CD4-positive, alpha-beta T cell treated with Interleukin-6 for 4 hours (primary cell): ENCODE measurements around the gene MORN1.

Experiments
- DNase-seq: peaks from one replicate; pipeline ENCODE4 v3.0.0-alpha.2; 2020; ENCODE audit warnings: mixed read lengths

Gene MORN1

DNA sequence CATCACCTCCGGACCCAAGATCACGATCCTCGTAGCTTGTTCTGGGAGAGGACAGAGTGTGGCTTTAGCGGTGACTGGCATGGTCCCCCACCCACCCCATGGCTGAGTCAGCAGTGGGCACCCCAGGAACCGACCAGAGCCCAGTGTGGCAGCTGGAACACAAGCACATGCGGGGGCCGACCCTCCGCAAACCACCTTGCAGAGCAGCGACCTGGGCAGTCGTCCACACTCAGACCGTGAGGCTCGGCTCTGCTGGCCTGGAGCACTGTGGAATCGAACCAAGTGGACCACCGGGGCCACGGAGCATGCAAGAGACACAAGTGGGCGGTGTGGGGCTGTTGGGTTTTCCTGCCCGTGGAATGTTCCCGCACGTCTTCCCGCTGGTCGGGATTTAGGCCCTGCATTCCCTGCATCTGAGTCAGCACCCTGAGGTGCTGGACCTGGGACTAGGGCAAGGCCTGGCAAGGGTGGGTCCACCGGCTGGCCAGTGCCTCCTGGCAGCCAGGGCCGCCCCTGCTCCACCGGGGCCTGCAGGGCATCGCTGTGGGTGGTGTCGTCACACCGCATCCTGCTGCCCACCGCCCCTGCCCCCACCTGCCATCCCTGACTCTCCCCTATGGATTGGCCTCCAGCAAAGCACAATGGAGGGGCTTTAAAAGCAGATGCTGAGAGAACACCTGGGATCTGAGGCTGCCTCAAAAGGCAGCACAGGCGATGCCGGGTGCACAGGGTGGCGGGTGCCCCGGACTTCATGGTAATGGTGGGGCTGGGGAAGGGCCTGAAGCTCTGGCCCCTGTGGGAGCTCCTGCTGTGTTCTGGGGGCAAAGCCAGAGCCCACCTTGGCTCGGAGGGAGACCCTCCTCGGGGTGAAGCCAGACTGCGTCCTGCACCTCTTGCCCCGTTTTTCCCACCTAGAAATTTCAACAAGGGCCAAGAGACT is 18.5 kb downstream of the MORN1 start:
- DNase-seq, result no peak

DNA sequence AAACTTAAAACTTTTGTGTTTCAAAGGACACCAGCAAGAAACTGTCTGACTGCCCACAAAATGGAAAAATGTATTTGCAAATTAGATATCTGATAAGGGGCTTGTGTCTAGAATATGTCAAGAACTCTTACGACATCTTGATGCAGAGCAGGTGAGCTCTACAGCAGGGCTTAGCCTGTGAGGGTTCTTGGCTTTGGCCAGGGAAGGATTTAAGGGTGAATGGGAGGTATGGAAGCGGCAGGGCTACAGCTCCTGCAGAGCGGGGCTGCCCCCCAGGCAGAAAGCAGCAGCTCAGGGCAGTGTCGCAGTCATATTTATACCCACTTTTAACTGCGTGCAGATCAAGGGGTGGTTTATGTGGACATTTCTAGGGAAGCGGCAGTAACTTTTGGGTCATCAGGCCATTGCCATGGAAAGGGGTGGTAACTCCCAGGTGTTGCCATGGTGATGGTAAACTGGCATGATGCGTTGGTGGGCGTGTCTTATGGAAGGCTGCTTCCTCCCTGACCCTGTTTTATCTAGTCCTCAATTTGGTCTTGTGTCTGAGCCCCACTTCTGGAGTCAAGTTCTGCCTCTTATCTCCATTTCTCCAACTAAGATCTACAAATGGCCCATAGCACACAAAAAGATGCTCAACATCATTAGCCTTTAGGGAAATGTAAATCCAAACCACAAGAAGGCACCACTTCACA is 23.2 kb downstream of the MORN1 start:
- no peak for DNase-seq

DNA sequence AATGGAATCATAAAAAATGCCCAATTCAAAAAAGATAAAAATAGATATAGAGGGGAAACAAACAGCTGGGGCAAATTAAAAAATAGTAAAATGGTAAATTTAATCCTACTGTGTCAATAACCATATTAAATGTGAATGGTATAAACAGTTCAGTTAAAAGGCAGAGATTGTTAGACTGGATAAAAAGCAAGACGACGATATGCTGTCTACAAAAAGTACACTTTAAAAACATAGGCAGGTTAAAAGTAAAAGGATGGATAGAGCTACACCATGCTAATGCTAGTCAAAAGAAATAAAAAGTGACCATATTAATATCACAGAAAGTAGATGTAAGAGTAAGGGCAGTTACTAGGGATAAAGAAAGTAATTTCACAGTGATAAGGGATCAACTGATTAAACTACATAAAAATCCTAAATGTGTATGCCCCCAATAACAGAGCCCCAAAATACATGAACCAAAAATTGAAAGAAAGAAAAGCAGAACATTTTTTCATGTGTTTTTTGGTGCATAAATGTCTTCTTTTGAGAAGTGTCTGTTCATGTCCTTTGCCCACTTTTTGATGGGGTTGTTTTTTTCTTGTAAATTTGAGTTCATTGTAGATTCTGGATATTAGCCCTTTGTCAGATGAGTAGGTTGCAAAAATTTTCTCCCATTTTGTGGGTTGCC is 27.4 kb downstream of the MORN1 start:
- no peak for DNase-seq

DNA sequence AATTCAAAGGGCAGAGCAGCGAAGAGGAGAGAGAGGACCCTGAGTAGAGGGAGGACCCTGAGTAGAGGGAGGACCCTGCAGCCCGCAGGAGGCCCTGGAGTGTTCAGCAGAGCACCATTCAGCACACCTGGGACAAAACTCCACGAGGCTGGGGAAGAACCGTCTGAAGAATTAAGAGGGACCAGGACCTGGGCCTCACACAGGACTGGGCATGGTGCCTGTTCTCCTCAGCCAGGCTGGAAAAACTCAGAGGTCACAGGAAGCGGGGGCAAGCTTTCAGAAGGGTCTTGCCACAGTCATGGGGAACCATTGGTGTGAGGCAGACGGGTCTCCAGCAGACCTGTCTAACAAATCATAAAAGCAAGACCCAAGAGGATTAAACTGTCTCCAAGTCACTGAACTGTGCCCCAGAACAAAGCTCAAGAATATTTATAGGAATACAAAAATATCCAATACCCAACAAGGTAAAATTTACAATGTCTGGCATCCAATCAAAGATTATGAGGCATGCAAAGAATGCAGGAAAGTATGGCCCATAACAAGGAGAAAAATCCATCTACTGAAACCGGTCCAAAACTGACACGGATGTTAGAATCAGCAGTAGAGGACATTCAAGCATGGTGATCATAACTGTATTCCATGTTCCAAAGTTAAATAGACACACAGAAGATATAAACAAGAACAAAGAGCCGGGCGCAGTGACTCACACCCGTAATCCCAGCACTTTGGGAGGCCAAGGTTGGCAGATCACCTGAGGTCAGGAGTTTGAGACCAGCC is 30.6 kb downstream of the MORN1 start:
- no peak for DNase-seq

DNA sequence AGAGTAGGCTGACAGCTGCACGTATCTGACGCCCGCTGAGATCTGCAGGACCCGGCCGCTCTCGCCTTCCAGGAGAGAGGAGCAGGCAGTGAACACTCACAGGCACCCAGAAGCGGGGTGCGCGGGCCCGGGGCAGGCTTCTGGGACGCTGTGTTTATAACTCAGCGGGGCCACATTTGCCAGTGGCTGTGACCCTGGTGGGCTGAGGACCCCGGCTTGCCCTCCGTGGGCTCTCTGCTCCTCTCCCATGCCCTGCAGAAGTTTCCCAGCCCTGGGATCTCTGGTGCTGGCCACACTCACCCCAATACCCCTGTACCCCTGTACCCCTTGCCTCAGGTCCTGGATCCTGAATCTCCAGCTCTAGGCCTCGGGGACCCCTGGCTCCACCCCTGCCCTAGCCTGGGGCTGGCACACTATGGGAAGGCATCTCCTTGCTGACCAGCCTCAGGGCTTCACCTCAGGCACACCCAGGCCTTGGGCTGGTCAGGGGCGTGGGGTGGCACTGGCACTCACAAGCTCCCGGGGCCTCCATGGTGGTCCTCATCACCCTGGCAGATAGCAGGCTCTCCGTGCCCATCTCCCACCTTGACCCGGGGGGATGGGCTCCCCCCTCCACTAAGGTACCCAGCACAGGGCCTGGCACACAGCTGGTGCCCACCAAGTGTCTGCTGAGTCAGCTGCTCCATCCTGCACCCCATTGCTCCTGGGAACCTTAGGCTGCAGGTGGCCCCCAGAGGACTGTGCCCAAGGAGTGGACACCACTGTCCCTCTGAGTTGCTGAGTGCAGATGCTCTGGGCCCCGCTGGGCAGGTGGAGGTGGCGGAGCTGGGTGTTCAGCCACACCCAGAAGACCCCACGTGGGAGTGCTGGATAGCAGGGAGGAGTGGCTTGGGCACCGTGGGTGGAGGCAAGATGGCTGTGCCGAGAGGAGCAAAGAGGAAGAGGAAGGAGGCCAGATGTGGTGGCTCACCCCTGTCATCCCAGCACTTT is 32.4 kb downstream of the MORN1 start:
- DNase-seq, result no peak

DNA sequence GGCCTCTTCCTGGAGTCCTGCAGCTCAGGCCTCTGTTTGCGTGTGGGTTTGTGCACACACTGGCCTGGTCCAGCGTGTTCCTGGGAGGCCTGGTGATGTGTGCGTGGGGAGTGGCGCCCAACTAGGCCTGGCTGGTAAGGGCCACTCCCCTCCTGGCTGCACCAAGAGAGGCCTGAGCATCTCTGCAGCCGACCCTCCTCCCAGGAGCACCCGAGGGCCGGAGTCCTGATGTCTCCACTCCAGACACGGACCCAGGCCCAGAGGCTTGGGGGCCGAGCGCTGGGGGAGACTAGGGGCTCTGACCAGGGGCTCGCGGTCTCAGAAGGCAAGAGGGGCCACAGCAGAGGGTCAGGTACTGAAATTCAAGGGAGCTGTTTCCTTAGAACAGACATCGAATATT is 33.3 kb downstream of the MORN1 start:
- no peak for DNase-seq

DNA sequence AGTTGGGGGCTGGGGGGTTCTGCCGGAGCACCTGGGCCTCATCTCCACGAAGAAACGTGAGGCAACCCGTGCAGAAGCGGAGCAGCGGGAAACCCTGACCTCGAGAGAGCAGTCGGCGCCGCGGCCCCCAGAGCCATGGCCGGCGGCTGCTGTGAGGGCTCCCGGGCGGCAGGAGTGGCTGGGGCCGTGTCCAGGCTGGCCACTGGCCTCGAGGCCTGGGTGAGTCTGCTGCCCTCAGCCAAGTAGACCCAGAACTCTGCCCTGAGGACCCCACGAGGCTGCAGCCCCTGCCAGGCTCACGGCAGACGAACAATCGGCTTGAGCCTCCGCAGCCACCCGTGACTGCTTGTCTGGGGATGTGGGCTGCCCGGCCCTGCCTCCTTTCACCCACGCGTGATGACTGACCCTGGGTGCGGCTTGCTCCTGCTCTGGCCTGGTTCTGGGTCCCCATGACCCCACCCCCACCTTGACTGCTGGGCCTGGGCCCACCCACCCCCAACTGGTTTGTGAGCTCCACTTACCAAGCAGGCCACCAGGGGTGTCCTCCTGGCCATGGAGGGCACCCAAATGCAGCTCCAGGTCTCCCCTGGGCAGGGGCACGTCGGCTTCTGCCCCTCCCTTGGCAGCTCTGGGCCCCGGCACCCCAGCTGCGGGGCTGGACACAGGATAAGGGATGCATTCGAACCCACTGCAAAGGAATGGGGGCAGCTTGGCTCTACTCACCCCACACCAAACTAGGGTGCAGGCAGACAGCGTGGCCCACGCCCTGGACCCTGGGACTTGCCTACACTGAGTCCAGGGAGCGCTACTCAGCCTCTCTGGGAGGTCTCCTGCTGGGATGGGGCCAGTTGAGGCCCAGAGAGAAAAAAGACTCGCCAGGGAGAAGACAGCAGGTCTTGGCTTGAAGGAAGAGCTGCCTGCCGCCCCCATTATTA is 34.2 kb downstream of the MORN1 start:
- no peak for DNase-seq

DNA sequence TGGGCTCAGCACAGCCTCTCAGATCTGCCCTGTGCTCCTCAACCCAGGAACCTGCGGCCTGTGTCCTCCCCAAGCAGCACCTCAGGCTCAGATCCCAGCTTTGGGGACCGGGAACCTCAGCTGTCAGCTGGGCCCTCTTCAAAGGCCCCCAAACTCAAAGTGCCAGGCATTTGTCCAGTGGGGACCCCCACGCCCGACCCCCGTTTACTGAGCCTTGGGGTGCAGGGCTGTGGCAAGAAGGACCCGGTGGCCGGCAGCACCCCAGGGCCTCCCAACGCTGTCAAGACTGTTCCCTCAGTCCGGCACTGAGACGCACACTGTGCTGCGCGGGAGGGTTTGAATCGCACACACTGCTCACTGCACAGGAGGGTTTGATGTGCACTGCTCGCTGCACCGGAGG is 35.0 kb downstream of the MORN1 start:
- no peak for DNase-seq

DNA sequence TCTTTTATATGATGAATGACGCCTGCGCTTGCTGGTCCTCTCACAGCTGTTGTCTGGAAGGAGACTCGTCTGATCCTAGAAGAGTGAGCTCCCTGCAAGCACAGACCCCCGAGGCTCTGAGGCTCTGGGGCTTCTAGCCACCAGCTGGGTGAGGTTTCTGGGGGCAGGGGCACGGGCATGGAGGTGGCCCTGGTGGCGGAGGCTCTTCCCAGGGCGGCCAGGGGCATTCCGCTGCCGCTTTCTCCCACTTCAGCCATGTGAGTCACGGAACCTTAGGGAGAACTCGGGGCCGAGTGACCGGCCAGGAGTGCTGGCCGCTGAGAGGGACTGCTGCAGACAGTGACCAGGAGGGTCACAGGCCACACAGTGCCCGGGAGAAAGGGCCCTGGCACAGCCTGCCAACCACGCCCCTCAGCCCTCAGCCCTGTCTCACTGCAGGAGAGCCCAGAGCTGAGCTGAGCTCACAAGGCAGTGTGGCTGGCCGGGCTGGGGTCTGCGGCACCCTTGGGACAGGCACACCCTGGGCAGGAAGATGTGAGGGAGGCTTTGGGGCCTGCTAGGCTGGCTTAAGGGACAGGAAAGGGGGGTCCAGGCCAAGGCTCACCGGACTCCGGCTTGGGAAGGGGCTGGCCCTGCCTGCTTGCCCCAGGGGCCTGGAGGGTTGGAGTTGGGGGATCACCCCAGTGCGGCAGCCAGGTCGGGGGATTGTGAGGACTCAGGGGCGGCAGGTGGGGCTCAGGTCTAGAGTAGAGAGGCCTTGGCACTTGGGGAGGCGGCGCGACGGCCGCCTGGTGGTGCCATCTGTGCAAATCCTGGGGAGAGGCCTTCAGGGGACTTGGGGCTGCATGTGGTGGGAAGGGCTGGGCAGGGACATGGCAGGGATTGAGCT is 35.7 kb downstream of the MORN1 start:
- DNase-seq, result no peak

DNA sequence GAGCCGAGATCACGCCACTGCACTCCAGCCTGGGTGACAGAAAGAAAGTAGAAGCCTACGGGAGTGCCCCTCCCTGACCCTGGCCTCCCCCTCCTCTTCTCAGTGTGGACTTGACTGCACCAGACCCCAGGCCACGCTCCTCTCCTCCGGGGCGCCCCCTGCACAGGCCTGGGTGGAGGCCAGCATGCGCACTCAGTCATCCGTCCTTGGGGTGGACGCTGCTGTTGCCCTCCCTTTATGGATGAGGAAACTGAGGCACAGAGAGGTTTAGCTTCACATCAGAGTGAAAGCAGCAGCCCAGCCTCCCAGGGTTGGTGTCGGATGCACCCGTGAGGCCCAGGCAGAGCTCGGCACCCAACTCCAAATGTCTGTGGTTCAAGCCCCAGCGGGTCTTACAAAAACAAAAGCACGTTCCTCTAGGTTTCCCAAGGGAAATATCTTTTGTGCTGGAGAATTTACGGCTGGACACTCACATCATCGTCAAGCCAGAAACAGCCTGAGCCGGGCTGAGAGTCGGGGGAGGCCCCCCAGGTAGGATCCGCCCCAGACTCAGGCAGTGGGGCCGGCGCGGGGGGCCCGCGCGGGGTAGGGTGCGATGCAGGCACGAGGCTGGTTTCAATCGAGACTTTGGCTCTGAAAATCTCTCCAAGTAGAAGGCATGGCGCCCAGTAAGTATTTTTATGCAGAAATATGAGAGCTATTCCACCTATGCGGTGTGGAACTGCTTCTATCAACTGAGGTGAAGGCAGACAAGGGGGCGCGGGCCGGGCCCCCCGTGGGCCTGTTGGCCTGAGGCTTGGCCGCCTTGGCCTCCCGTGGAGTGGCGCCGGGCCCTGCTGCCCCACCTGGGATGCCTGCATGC is 36.6 kb downstream of the MORN1 start:
- DNase-seq, result no peak

DNA sequence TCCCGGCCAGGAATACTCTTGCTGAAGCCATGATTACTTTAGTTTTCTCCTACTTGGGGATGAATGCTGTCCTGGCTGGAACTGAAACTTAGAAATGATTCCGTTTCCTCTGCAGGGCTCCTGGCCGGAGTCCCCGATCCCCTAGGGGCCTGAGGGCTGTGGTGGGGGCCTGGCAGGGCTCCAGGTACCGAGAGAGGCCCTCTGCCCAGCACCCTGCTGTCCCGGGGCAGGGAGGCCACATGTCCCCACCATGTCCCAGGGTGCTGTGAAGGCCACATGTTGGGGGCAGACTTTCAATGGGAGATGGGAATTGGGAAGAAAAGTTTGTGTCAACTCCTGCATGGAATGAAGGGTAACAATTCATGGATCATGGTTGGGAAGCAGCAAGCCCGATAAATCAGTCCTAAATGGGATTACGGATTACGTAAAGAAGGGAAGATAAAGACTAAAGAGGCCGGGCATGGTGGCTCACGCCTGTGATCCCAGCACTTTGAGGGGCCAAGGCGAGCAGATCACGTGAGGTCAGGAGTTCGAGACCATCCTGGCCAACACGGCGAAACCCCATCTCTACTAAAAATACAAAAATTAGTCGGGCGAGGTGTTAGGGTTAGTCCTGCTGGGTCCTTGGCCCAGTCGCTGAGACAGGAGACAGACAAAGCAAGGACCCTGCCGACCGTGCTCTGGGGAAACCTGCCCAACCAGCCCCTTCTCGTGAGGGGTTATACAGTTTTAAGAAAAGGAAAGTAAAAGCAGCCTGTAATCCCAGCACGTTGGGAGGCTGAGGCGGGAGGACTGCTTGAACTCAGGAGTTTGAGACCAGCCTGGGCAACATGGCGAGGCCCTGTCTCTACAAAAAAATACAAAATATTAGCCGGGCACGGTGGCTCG is 37.6 kb downstream of the MORN1 start:
- DNase-seq, result no peak

DNA sequence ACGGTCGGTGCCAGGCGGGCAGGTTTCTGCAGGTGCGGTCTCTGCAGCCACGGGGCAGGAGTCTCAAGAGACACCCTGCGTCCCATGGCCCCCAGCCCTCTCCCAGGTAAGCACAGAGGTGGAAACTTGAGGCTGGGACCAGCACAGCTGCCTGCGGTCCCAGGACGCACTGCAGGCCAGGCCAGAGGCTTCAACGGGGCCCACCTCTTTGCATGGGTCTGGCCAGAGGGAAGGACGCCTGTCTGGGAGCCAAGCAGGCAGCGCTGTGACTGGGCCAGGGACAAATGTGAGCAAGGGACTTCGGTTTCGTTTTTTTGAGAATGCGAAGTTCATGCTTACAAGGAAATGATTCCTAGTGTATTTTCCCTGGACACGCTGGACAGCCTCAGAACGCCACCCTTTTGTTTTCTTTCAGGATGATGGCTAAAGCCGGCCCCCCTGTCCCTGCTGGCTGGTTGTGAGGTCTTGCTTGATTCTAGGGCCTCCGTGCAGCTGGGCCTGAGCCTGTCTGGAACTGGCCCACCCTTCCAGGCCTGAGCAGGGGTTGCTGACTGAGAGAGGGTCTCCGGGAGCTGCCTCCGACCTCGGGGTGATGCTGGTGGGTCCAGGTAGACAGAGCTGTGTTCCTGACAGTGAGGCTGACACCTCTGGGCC is 38.3 kb downstream of the MORN1 start:
- no peak for DNase-seq

DNA sequence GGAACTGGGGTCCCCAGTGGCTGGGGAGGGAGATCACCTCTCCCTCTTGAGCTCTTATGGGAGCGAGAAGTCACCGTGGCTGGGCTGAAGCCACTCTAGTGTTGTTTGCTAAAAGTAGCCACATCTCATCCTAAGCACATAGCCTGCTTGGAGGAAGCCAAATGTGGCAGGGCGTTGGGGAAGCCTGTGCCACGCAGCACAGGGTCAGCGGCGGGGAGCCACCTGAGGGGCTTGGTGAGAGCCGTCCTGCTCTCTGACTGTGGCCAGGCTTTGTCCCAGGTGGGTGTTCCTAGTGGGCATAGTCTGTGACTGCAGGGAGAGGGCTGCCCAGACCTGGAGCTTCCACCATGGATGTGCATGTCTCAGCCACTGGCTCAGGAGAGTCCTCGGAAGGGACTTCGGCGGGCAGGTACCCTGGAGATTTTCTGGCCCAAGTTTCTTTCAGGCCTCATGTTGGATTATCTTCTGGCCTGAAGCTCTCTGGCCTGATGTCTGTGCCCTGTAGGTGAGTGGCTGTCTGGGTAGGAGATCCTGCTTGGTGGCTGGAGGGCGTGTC is 38.9 kb downstream of the MORN1 start:
- DNase-seq, result no peak

DNA sequence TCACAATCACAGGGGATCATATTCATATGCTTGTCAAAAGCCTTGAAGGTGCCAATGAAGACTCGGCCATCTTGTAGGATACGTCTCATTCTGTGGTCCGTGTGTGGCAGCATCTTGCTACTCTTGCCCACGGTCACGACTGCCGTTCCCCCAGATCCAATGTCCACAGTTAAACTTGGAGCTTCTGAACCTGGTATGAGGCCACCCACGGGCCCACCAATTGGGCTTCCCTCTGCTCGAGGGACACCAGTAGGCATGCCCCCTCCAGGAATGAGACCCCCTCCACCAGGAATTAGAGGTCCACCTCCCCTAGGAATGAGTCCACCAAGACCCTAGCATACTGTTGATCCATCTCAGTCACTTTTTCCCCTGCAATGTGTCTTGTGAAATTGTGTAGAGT is 39.6 kb downstream of the MORN1 start:
- no peak for DNase-seq

DNA sequence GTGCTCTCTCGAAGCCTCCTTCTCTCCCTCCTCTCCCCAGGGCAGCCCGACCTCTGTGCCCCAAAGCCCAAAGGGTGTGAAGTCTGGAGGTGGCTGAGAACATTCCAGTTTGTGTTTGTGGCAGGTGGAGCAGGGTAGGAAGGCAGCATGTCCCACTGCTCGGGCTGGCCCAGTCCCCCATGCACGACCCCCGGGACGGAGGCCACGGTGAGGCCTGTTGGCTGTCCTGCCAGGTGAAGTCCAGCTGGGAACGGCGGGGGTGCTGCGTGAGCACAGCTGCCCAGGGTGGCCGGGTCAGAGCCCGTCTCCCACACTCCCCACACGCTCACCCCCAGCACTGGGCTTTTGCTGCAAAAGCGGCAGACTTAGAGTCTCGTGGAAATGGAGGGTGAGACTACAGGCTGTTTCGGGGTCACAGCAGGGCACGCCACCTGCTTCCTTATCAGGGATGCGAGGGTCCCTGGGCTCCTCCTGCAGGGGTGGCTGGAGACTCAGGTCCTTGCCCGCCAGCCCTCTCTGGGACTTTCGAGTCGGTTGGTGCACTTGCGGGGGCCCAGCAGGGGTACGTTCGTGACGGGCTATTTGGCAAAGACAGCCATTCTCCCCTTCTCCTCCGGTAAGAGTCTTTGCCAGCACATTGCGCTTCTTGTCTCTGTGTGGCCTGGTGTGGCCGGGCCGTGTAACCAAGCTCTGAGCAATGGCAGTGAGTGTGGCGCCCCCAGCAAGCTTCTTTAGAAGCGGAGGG is 40.3 kb downstream of the MORN1 start:
- no peak for DNase-seq

DNA sequence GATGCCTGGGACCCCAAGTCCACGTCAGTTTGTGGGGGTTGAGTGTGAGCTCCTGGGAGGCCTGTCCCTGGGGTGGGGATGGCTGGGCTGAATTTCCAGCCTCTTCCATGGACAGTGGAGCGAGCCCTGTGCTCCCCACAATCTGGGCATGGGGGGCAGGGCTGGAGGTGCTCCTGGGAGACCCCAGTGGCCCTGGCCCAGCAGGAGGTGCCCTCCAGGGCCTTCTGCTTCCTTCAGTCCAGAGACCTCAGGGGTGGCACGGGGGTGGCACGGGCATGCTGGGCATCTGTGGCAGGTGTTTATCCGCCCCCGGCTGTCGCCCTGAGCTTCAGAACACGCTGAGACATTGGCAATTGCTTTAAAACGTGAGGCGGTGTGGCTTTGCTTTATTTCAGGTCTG is 40.9 kb downstream of the MORN1 start:
- no peak for DNase-seq
